Astrocyte of the cerebellum (primary cell): Measurements from ENCODE around the gene PACRG.

ENCODE experiments used
- DNase-seq: peaks from one replicate; pipeline ENCODE4 v3.0.0-alpha.2; 2011; ENCODE audit warnings: low read depth
- H3K4me3 ChIP-seq: 2 replicates; pipeline ENCODE4 v1.5.1; 2011; ENCODE audit warnings: mild to moderate bottlenecking, low read depth, low read length, moderate library complexity
- CTCF ChIP-seq: IDR thresholded peaks from 2 replicates; pipeline ENCODE4 v1.5.1; 2012; ENCODE audit warnings: low read length, low read depth, moderate library complexity, mild to moderate bottlenecking; ENCODE audit errors: missing control alignments
- in situ Hi-C: cut with HindIII; loops from 2 replicates; pipeline ENCODE4 v1.10.0; 2017; ENCODE audit warnings: low sequenced_read_pairs

The PACRG gene

GRCh38 chr6:163192591-163192990, 464.8 kb downstream of the PACRG start:
- DNase-seq: no peak
- in situ Hi-C loops: no loop called here
- no peak for TF ChIP-seq CTCF
- H3K4me3 ChIP-seq: no peak overlapping the region

GRCh38 chr6:163193326-163193725, 465.6 kb downstream of the PACRG start:
- TF ChIP-seq CTCF: no peak
- DNase-seq: no peak
- in situ Hi-C loops: no loop called here
- no peak overlapping the region for H3K4me3 ChIP-seq

- in situ Hi-C loops: no loop called here
- no peak overlapping the region for H3K4me3 ChIP-seq
- no peak for DNase-seq
- TF ChIP-seq CTCF: no peak
These were observed 468.2 kb downstream of the PACRG start for GRCh38 chr6:163195721-163196691.

- no peak overlapping the region for H3K4me3 ChIP-seq
- TF ChIP-seq CTCF: no peak
- in situ Hi-C loops: no loop called here
- DNase-seq: no peak
These were observed 470.1 kb downstream of the PACRG start for GRCh38 chr6:163197839-163198238.

GRCh38 chr6:163198396-163198795, 470.6 kb downstream of the PACRG start:
- TF ChIP-seq CTCF: no peak
- no peak overlapping the region for H3K4me3 ChIP-seq
- no peak for DNase-seq
- in situ Hi-C loops: no loop called here

GRCh38 chr6:163199371-163199770, 471.6 kb downstream of the PACRG start:
- in situ Hi-C loops: no loop called here
- TF ChIP-seq CTCF: no peak
- no peak overlapping the region for H3K4me3 ChIP-seq
- DNase-seq: no peak
